Ishikawa (cell line): ENCODE results near the gene TRIOBP.

ENCODE experiments used
- TAF1 ChIP-seq: IDR thresholded peaks from 2 replicates; pipeline ENCODE4 v1.6.1; 2012; ENCODE audit warnings: low read depth, mild to moderate bottlenecking
- YY1 ChIP-seq: IDR thresholded peaks from 2 replicates; pipeline ENCODE4 v1.6.1; 2012; ENCODE audit warnings: low read depth

- TF ChIP-seq TAF1 (no peak), YY1 (no peak)
Observed at GRCh38 chr22:37775785-37776638, 79.2 kb downstream of the TRIOBP start.
